A204.1 (cell line): ENCODE measurements around the gene LINC01488.

Source experiments
- FAIRE-seq: peaks from 2 replicates; lab custom pipeline; 2012; peaks lifted over from hg19 to GRCh38; lab: Jason Lieb, UNC

LINC01488 gene

GRCh38 chr11:69463995-69464960 is 17.2 kb upstream of the LINC01488 start:
- FAIRE-seq = no peak

GRCh38 chr11:69465236-69466000 is 16.0 kb upstream of the LINC01488 start:
- no peak for FAIRE-seq

GRCh38 chr11:69466039-69466438 is 15.4 kb upstream of the LINC01488 start:
- FAIRE-seq = no peak

GRCh38 chr11:69467196-69467595 is 14.3 kb upstream of the LINC01488 start:
- no peak for FAIRE-seq

GRCh38 chr11:69467646-69468045 is 13.8 kb upstream of the LINC01488 start:
- no peak for FAIRE-seq

- FAIRE-seq = no peak
Measured at GRCh38 chr11:69468221-69468620, 13.2 kb upstream of the LINC01488 start.

GRCh38 chr11:69468911-69469885 is 12.3 kb upstream of the LINC01488 start:
- FAIRE-seq = no peak

GRCh38 chr11:69470301-69470700 is 11.2 kb upstream of the LINC01488 start:
- no peak for FAIRE-seq

GRCh38 chr11:69470793-69471728 is 10.4 kb upstream of the LINC01488 start:
- no peak for FAIRE-seq

- FAIRE-seq = no peak
Measured at GRCh38 chr11:69471729-69472540, 9.5 kb upstream of the LINC01488 start.

GRCh38 chr11:69472541-69473275 is 8.8 kb upstream of the LINC01488 start:
- no peak for FAIRE-seq

- FAIRE-seq = no peak
Measured at GRCh38 chr11:69473276-69473845, 8.1 kb upstream of the LINC01488 start.

GRCh38 chr11:69474736-69475135 is 6.7 kb upstream of the LINC01488 start:
- no peak for FAIRE-seq

- FAIRE-seq = no peak
Measured at GRCh38 chr11:69475141-69475865, 6.2 kb upstream of the LINC01488 start.

GRCh38 chr11:69475866-69476471 is 5.5 kb upstream of the LINC01488 start:
- FAIRE-seq = no peak

- no peak for FAIRE-seq
Measured at GRCh38 chr11:69476509-69476961, 4.9 kb upstream of the LINC01488 start.

- no peak for FAIRE-seq
Measured at GRCh38 chr11:69477086-69477485, 4.4 kb upstream of the LINC01488 start.
